Erythroblast (primary cell): ENCODE data around the gene RSAD1.
A peak's percentile ranks its signal among the peaks of the same experiment; 100 is the strongest.

Experiments
- DNase-seq, 2 experiments: peaks; one replicate each; lab custom pipeline; 2025; lab: John Stamatoyannopoulos, UW
- GATA1 ChIP-seq: IDR thresholded peaks from 2 replicates; pipeline ENCODE4 v1.6.1; 2011; ENCODE audit warnings: low read depth, mild to moderate bottlenecking, control low read depth, low read length, moderate library complexity
- POLR2A ChIP-seq: IDR thresholded peaks from 2 replicates; pipeline ENCODE4 v1.6.1; 2011; ENCODE audit warnings: mild to moderate bottlenecking, low read length

Gene RSAD1

DNA sequence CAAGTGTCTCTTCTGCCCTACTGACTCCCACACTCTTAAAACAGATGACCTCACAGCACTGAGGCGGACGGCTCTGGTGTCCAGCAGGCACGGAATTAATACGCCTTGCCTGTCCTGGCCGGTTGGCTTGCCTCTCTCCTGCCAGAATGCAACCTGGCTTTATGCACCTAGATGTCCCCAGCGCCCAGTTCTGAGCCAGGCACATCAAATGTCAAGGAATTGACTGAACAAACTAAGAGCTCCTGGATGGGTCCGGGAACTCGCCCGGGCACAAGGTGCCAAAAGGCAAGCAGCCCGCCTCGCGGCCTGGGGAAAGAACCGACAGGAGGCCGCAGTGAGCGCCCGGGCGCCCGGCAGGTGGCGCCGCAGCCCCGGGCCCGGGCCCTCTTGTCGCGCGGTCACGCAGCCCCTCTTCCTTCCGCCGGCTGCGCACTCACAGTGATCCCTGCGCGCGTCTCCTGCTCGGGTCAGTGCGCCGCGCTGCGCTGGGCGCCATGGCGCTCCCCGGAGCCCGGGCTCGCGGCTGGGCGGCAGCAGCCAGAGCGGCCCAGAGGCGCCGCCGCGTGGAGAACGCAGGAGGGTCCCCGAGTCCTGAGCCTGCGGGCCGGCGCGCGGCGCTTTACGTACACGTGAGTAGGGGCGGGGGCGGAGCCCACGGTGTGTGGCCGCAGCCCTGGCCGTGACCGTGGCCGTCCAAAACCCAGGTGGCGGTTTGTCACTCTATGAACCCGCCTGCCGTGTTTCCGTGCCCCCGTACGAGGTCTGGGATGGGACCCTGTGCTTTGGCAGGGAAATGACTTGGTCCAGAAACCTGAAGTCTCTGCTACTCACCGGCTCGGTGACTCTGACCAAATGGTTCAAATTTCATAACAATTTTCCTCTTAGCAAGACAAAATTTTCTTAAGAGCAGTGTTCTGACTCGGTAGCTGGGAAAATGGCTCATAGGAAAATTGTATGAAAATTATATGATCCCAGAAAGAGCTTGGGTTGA is at the start of gene RSAD1:
Gene RSAD1, plus strand, starts transcription at position 470 of the 991 bp plus-strand sequence. Its CDS starts 25 bp downstream, at position 495.
- DNase-seq, result peak; percentile 95
- TF ChIP-seq GATA1, result no peak
- peak; percentile 70 for TF ChIP-seq POLR2A

DNA sequence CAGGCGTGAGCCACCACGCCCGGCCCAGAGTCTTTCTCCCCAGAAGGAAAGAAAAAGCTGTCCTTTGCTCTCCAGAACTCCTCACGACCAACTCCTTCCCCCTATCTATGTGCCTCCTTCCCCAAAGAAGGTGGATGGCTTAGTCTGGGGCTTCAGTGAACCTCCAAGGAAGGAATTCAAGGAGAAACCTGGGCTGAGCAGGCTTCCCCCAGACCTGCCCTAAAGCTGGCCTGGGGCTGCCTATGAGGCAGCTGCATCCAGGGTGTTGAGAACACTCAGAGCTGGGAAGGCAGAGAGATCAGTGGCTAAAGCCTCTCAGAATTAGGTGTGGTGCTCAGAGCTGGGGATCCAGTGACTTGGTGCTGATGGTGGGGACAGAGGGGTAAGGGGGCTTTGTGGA is 48.9 kb upstream of the RSAD1 start:
- no peak for TF ChIP-seq GATA1
- no peak for TF ChIP-seq POLR2A
- DNase-seq, result no peak

DNA sequence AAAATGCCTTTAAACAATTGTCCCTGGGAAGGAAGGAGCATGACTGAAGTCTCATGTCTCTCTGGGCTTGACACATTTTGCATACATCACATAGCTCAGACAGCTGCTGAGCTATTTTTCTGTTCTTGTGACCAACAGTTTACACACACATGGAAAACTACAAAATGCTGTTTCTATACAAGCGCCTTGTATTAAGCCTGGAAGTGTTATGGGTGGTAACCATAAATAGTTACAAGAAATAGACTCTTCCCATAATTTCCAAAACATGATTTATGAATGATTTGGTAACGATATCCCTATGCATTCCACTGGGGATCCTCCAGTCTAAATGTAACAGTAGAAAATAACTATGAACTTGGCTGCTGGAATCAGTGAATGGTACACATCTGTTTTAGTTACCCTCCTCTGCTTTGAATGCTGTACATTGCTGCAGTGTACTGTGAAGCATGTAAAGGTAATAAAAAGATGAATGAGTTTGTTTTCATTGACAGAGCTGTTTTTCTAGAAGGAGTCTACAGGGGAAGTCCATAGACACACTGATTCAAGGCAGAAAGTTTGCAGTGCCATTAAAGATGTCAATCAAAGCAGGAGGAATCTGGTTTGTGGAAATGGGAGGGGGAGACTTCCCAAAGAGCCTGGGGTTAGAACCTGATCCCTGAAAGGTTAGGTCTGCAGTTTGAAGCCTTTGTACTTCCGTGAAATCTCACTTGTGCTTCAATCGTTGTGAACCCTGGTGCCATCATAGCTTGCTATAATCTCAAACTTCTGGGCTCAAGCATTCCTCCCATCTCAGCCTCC is 47.6 kb upstream of the RSAD1 start:
- TF ChIP-seq GATA1 (no peak), POLR2A (no peak)
- no peak for DNase-seq

DNA sequence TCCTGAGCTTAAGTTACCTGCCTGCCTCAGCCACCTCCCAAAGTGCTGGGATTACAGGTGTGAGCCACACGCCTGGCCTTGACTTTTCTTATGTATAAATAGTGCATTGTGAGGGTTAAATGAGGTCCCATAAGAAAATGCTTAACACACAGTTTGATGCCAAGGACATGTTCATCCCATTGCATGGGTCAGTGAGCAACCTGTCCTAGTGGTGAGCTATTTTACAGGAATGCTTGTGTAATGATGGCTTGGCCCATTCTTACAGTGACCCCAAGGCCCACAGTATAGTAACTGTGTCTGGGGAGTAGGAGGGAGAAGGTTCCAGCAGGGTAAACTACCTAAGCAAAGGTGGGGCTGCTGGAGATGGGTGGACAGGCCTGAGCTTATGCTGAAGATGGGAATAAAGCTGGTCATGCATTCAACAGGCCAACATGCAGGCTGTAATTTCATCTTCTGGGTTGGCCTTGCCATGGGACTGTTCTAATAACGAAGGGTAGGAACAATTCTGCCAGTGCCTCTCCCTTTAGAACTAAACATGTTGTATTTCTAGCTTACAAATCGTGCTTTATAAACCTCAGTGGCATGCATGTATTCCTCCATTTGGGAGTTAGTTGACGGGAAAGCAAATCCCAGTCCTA is 46.4 kb upstream of the RSAD1 start:
- no peak for TF ChIP-seq GATA1
- TF ChIP-seq POLR2A, result no peak
- no peak for DNase-seq

DNA sequence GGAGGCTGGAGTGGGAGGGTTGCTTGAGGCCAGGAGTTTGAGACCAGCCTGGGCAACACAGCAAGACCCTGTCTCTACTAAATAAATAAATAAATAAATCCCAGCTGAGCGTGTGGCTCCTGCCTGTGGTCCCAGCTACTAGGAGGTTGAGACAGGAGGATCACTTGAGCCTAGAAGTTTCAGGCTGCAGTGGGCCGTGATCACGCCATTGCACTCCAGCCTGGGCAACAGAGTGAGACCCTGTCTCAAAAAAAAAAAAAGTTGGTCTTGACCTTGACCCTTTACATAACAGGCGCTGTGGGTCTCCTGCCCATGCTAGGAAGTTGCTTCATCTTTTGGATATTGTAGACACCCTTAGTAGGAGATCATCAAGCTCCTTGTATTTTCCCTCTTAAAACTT is 41.3 kb upstream of the RSAD1 start:
- no peak for DNase-seq
- no peak for TF ChIP-seq GATA1
- TF ChIP-seq POLR2A, result no peak

DNA sequence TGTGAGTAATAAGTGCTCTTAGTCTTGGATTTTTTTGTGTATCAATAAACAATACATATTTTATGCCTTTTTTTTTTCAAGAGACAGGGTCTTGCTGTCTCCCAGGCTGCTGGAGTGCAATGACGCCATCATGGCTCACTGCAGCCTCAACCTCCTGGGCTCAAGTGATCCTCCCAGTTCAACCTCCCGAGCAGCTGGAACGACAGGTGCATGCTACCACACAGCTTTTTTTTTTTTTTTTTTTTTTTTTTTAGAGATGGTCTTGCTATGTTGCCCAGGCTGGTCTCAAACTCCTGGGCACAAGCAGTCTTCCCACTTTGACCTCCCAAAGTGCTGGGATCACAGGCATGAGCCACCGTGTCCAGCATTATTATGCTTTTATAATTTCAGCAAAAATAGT is 39.7 kb upstream of the RSAD1 start:
- no peak for DNase-seq
- TF ChIP-seq POLR2A, result no peak
- no peak for TF ChIP-seq GATA1

DNA sequence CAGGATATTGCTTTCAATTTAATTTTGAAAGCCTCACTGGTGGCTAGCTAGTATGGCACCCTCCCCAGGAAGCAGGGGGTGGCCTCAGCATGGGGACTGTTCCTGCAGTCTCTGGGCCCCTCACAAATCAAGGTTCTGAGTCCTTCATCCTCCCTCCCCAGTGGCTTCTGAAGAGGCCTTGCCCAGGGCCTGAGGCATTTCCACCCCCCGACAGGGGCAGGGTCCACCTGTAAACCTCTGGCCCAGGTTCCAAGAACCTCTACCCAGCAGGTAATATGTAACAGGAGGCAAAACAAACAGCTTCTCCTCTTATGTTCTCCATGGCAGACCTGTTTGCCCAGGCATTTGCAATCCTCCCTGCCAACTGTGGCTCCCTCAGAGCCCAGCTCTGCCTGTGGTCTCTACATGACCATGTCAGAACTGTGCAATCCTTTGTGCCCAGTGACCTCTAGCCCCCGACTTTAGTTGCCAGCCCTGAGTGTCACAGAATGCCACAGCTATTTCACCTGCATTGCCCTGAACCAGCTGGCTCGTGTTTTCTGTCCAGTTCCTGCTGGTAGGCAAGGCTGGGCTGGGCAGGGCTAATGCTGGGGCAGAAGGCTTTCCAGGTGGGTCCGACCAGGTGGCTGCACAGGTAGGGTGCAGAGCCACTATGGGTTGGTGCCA is 38.4 kb upstream of the RSAD1 start:
- TF ChIP-seq GATA1, result no peak
- no peak for TF ChIP-seq POLR2A
- no peak for DNase-seq

DNA sequence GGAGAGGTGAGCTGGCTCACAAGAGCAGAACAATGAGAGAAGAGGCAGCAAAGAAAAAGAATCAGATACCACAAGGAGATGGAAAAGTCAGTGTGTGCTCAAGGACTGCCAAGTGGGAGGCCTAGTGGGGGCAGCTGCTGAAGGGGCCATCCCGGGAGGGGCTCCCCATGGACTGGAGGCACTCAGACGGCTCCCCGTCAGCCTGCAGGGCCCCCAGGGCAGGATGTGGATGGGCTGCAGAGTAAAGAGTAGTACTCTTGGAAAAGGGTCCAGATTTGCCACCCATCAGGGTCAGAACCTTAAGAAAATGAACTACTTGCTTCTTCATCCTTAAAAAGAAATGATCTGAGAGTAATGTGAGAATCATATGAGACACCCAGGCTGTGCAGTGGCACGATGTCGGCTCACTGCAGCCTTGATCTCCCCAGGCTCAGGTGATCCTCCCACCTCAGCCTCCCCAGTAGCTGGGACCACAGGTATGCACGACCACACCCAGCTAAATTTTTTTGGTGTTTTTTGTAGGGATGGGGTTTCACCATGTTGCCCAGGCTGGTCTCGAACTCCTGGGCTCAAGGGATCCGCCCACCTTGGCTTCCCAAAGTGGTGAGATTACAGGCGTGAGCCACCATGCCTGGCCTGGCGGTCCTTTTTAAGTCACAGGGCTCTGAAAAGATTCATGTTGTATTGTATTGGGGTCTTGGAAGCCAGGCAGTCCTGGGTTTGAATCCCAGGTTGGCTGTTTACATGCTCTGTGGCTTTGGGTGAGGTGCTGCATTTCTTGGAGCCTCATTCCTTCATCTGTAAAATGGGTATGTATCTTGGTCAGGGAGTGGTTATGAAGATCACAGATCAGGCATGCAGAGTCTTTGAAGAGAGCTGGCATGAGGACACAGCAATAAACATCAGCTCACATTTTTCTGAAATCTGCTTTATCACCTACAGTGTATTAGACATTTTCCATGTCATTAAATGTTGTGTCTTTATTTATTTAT is 37.5 kb upstream of the RSAD1 start:
- TF ChIP-seq POLR2A, result no peak
- no peak for DNase-seq

DNA sequence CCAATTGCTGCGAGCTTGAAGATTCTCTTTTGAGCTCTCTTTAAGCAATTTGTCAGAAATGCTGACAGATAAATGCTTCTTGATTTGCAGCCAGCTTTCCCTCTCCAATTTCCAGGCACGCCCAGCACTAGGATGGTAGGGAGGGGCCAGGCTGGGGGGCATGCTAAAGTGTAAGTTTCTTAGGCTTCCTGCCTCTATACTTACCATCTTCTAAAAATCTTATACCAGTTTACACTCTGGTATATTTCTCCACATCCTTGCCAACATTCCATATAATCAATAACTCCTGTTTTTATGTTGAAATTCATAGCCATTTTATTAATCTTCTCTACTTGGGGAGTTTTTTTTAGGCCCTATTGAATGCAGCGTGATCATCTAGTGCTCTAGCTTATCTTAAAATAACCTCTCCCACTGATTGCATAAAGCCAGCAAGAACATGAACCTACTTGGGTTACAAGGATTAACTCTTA is 35.1 kb upstream of the RSAD1 start:
- no peak for TF ChIP-seq GATA1
- TF ChIP-seq POLR2A, result no peak
- peak in 1 of 2 experiments; percentile 18 for DNase-seq

DNA sequence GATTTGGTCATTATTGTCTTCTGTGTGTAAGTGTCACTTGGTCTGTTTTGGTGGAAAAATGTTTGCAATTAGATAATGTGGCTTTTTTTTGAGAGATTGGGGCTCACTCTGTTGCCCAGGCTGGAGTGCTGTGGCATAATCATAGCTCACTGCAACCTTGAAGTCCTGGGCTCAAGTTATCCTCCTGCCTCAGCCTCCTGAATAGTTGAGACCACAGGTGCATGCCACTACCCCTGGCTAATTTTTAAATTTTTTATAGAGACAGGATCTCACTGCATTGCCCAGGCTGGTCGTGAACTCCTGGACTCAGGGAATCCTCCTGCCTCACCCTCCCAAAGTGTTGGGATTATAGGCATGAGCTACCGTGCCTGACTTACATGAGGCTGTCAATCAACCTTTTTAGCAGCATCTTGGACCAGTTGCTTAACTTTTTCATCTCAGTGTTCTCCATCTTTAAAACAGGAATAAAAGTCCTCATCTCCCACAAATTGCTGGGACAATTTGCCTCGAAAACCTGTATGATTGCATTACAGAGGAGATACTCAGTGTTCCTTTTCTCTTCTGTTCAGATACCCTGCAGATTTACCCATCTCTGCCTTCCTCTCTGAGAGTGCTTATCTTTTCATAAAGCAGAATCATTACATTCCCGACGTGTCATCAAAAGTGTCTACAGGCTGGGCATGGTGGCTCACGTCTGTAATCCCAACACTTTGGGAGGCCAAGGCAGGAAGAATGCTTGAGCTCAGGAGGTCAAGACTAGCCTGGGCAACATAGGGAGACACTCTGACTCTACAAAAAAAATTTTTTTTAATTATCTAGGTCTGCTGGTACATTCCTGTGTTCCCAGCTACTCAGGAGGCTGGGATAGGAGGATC is 33.6 kb upstream of the RSAD1 start:
- no peak for DNase-seq
- TF ChIP-seq POLR2A (no peak), GATA1 (no peak)

DNA sequence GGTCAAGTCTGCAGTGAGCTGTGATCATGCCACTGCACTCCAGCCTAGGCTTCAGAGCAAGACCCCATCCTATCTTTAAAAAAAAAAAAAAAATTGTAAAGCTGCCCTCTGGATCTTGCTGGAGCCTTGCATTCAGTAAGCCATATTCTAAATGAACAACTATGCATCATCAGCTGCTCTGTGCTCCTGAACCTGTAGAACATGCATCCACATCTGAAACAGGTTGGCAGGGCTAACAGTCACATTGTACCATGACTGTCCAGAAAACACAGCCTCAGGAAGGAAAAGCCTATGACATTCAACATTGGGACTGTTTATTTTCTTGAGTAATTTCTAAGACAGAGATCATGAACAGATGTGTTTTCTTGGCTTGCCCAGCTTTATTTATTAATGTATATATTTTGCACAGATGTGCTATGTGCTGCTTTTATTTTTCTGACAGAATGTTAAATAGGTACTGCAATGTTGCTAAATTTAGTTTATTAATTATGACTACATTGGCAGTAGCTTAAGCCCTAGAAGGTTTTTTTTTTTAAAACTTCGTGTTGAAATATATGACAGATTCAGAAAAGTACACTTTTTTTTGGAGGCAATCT is 32.8 kb upstream of the RSAD1 start:
- DNase-seq, result no peak
- TF ChIP-seq POLR2A, result no peak
- TF ChIP-seq GATA1, result no peak
